Endothelial cell of umbilical vein (primary cell): ENCODE data around the gene MTM1. TPM values are rescaled to one million over a fixed set of nuclear protein-coding genes. Genes with fewer than 3 reads are reported as not detected.

Experiments used
- BruUV-seq: library from RNA; stranded (reverse); fragments of 400-500 nt; replicated peaks from 2 replicates; lab custom pipeline; 2021; lab: Mats Ljungman, UMichigan
- CTCF ChIA-PET: fragments of 300-600, 350-600 bp; sonication (Branson Sonifier 250); formaldehyde crosslinking; loops from one replicate; lab custom pipeline; 2021; ENCODE audit warnings: antibody characterized with exemption, inconsistent platforms; lab: Charles Lee
- POLR2A ChIA-PET: fragments of 300-600, 350-600 bp; sonication (Branson Sonifier 250); formaldehyde crosslinking; loops from one replicate; lab custom pipeline; 2021; ENCODE audit warnings: antibody characterized with exemption, inconsistent platforms; lab: Charles Lee
- DNase-seq: peaks from one replicate; pipeline ENCODE4 v3.0.0-alpha.2; 2011; ENCODE audit warnings: low read depth, low spot score
- FAIRE-seq: peaks from 2 replicates; lab custom pipeline; 2011; peaks lifted over from hg19 to GRCh38; lab: Jason Lieb, UNC
- H2AFZ ChIP-seq: 2 replicates; pipeline ENCODE4 v1.6.0; 2012; ENCODE audit warnings: low read depth, low read length, control low read depth, inconsistent platforms
- H3K27ac ChIP-seq: 2 replicates; pipeline ENCODE4 v1.5.1; 2011; ENCODE audit warnings: low read depth, mild to moderate bottlenecking, control low read depth, low read length, moderate library complexity; ENCODE audit not compliant: insufficient read depth
- H3K27me3 ChIP-seq, 2 experiments: 2 replicates each; pipeline versions ENCODE4 v1.6.0 to v1.6.1; 2011; ENCODE audit warnings: low read length in 2 of 2, mixed read lengths in 1 of 2; ENCODE audit not compliant: control insufficient read depth in 2 of 2, insufficient read depth in 2 of 2
- H3K36me3 ChIP-seq, 2 experiments: 2 replicates in 1 of 2; 3 replicates in 1 of 2; pipeline ENCODE4 v1.5.1; 2011; ENCODE audit warnings: low read length in 2 of 2, mild to moderate bottlenecking in 1 of 2, moderate library complexity in 1 of 2; ENCODE audit not compliant: control insufficient read depth in 2 of 2, insufficient read depth in 2 of 2; ENCODE audit errors: extremely low read depth in 1 of 2
- H3K4me1 ChIP-seq: 3 replicates; pipeline ENCODE4 v1.5.1; 2011; ENCODE audit warnings: mild to moderate bottlenecking, low read length; ENCODE audit not compliant: control insufficient read depth, insufficient read depth; ENCODE audit errors: extremely low read depth
- H3K4me2 ChIP-seq: 2 replicates; pipeline ENCODE4 v1.6.1; 2011; ENCODE audit warnings: low read length, control low read depth, mixed read lengths; ENCODE audit not compliant: insufficient read depth
- H3K4me3 ChIP-seq, 3 experiments: fragments of 200-600 bp in 1 of 3; sonication (generic), shearing (Covaris generic) in 1 of 3; replicated peaks in 1 of 3; 2 replicates each; pipeline ENCODE4 v1.5.1; 2011 to 2016; ENCODE audit warnings: control low read depth in 3 of 3, low read length in 3 of 3, mild to moderate bottlenecking in 2 of 3, inconsistent platforms in 1 of 3, low read depth in 1 of 3, moderate library complexity in 1 of 3; ENCODE audit not compliant: insufficient read depth in 1 of 3
- H3K79me2 ChIP-seq: 2 replicates; pipeline ENCODE4 v1.6.0; 2012; ENCODE audit warnings: low read length, inconsistent platforms; ENCODE audit not compliant: control insufficient read depth, insufficient read depth
- H3K9ac ChIP-seq: replicated peaks from 2 replicates; pipeline ENCODE3; 2011; ENCODE audit warnings: low read length, control low read depth; ENCODE audit not compliant: insufficient read depth; ENCODE audit errors: extremely low read depth
- H3K9me1 ChIP-seq: replicated peaks from 3 replicates; pipeline ENCODE4 v1.6.0; 2011; ENCODE audit warnings: mild to moderate bottlenecking, low read length; ENCODE audit not compliant: control insufficient read depth, insufficient read depth; ENCODE audit errors: extremely low read depth
- H3K9me3 ChIP-seq: replicated peaks from 2 replicates; pipeline ENCODE4 v1.5.1; 2012; ENCODE audit warnings: low read length, inconsistent platforms; ENCODE audit not compliant: control insufficient read depth, insufficient read depth
- H4K20me1 ChIP-seq: replicated peaks from 2 replicates; pipeline ENCODE3; 2011; ENCODE audit warnings: mild to moderate bottlenecking, low read length; ENCODE audit not compliant: control insufficient read depth, insufficient read depth; ENCODE audit errors: extremely low read depth
- CTCF ChIP-seq, 2 donors: IDR thresholded peaks; 1 replicate in 1 of 2; 2 replicates in 1 of 2; pipeline ENCODE4 v1.5.1; 2011; ENCODE audit warnings: low read length in 2 of 2, mild to moderate bottlenecking in 2 of 2, moderate library complexity in 2 of 2, control low read depth in 1 of 2, inconsistent platforms in 1 of 2, low read depth in 1 of 2; ENCODE audit not compliant: insufficient read depth in 1 of 2; ENCODE audit errors: extremely low read depth in 1 of 2
- EZH2 ChIP-seq: IDR thresholded peaks from 2 replicates; pipeline ENCODE4 v1.6.1; 2012; ENCODE audit warnings: borderline replicate concordance, low read depth, mild to moderate bottlenecking, moderate library complexity, low read length, inconsistent platforms; ENCODE audit not compliant: severe bottlenecking
- FOS ChIP-seq: IDR thresholded peaks from 2 replicates; pipeline ENCODE4 v1.6.1; 2011; ENCODE audit warnings: mild to moderate bottlenecking, low read length, moderate library complexity, borderline replicate concordance; ENCODE audit not compliant: insufficient read depth
- GATA2 ChIP-seq: IDR thresholded peaks from 2 replicates; pipeline ENCODE4 v1.7.0; 2011; ENCODE audit warnings: low read depth, mild to moderate bottlenecking, moderate library complexity, mixed read lengths, low read length; ENCODE audit not compliant: insufficient read length, insufficient read depth
- JUN ChIP-seq: IDR thresholded peaks from 2 replicates; pipeline ENCODE4 v1.6.1; 2011; ENCODE audit warnings: borderline replicate concordance, low read depth; ENCODE audit not compliant: insufficient read length, insufficient read depth
- MAX ChIP-seq: IDR thresholded peaks from 2 replicates; pipeline ENCODE4 v1.6.1; 2011; ENCODE audit not compliant: insufficient read depth, insufficient read length
- MYC ChIP-seq: IDR thresholded peaks from one replicate; pipeline ENCODE4 v1.6.1; 2011; ENCODE audit warnings: mild to moderate bottlenecking, low read depth, low read length
- POLR2A ChIP-seq: IDR thresholded peaks from 2 replicates; pipeline ENCODE4 v1.6.1; 2012; ENCODE audit warnings: low read depth, mild to moderate bottlenecking, control low read depth, low read length
- POLR2AphosphoS5 ChIP-seq: IDR thresholded peaks from 2 replicates; pipeline ENCODE4 v1.6.1; 2012; ENCODE audit warnings: low read depth, mild to moderate bottlenecking, control low read depth, low read length, moderate library complexity; ENCODE audit not compliant: insufficient read depth
- dilution Hi-C: fragments of 300-500 bp; cut with MboI; formaldehyde crosslinking; loops from one replicate; pipeline ENCODE4 v1.15.0; 2019; ENCODE audit warnings: low sequenced_read_pairs; ENCODE audit not compliant: extremely low pct_ligation_motif_present
- intact Hi-C: fragments of 100-400 bp; cut with micrococcal nuclease; formaldehyde crosslinking; loops from one replicate; pipeline ENCODE4 v1.10.0; 2022
- polyA plus RNA-seq, 4 experiments: library from polyadenylated mRNA; depleted of rRNA in 3 of 4; stranded (reverse) in 3 of 4; unstranded in 1 of 4; fragments of >200 nt; gene quantifications; 2 replicates each; pipeline versions ENCODE4 v1.2.1 to v1.2.3, GENCODE V29; 2011 to 2012; ENCODE audit warnings: missing spikeins in 1 of 4
- total RNA-seq: library from RNA; stranded (reverse); gene quantifications from 2 replicates; pipeline ENCODE4 v1.2.3, GENCODE V29; 2021

The MTM1 gene
- total and polyA plus RNA-seq, 2 donors (not counting 3 experiments of a cell fraction or from before 2014, with no cell fraction given): 2.4 to 13.2 TPM

GRCh38 chrX:150623583-150623982, 55.2 kb downstream of the MTM1 start:
- Histone ChIP-seq H3K27ac (no peak overlapping the region), H3K9me1 (no peaks in the 10 kb centered on the region), H2AFZ (no peak overlapping the region), H3K36me3 (no peaks in the 10 kb centered on the region), H3K4me3 (no peak overlapping the region), H3K9me3 (no peaks in the 10 kb centered on the region), H3K79me2 (no peaks in the 10 kb centered on the region), H3K9ac (no peak overlapping the region), H4K20me1 (no peaks in the 10 kb centered on the region), H3K4me1 (no peaks in the 10 kb centered on the region), H3K27me3 (no peaks in the 10 kb centered on the region), H3K4me2 (no peak overlapping the region)
- dilution Hi-C loops (no loop called here), intact Hi-C loops (no loop called here)
- CTCF ChIA-PET: no interaction called here
- TF ChIP-seq POLR2AphosphoS5 (no peak), MAX (no peak), POLR2A (no peak), FOS (no peak), MYC (no peak), JUN (no peak), GATA2 (no peak), CTCF (IDR thresholded peaks at IDR 0.05; ENCODE audit: extremely low read depth in 1 of 2, insufficient read depth in 1 of 2, low read depth in 1 of 2, low read length in 2 of 2) (no peak), EZH2 (no peak)
- FAIRE-seq: no peak
- BruUV-seq: no TSS peak
- POLR2A ChIA-PET: no interaction called here
- no peak for DNase-seq
